ENCODE measurements around the gene CDCA4.

CDCA4 gene

DNA sequence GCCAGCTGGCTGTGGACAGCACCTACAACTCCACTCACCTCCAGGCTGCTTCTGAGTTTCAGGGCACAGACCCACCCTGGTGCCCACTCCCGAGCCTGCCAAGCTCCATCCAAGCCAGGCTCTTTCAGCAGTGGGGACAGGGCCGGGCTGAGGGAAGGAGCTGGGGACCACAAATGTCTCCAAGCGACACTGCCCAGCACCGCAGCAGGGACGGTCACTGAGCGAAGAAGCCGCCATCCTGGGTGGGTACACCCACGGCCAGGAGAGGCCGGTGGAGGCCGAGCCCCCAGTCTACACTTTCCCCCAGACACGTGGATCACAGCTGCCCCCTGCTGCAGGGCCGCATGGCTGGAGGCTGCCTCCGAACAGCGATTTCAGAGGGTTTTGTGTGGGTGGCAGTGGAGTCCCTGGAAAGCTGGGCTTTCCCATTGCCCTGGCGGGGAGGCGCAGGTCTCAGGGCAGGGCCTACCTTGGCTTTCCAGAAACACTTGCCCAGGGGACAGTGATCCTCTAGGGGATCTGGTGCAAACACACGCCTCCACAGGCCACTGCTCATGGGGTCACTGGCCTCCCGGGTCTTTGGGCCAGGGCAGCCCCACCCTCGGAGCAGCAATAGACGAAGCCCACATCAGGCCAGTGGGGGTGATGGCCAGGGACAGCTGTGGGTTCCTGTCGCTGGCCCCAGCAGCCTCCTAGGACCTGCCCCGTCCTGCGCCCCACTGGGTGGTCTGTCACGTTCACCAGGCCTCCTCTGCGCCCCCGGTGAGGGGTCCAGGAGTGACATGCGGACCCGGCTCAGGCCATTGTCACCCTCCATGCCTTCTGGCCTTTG, 45.6 kb upstream of the CDCA4 start:
- Histone ChIP-seq H2AFZ (ENCODE audit: low read length) (no peak overlapping the region), H3K4me2 (ENCODE audit: low read length) (no peak overlapping the region), H3K9ac (ENCODE audit: low read length) (no peak overlapping the region), H3F3A (ENCODE audit: insufficient read depth, low read length) (no peaks in the 10 kb centered on the region), H4K20me1 (ENCODE audit: insufficient read depth, low read length) (no peaks in the 10 kb centered on the region), H3K4me1 (ENCODE audit: insufficient read depth, low read length, severe bottlenecking) (no peaks in the 10 kb centered on the region), H3K36me3 (ENCODE audit: insufficient read depth, low read length) (no peaks in the 10 kb centered on the region), H3K4me3 (ENCODE audit: low read depth, low read length, poor library complexity, severe bottlenecking) (no peak overlapping the region), H3K27ac (ENCODE audit: low read depth, low read length, poor library complexity, severe bottlenecking) (no peak overlapping the region), H3K27me3 (ENCODE audit: insufficient read depth, low read length) (peaks cover 40% of the 10 kb centered on the region), H3K79me2 (ENCODE audit: insufficient read depth, low read length) (no peaks in the 10 kb centered on the region), H3K9me3 (ENCODE audit: low read length) (no peaks in the 10 kb centered on the region), H3K9me2 (ENCODE audit: low read depth, low read length) (no peaks in the 10 kb centered on the region)
- no peak for TF ChIP-seq EZH2 (IDR thresholded peaks at IDR 0.05; ENCODE audit: borderline replicate concordance, low read length)
- TF ChIP-seq CTCF (IDR thresholded peaks at IDR 0.05; ENCODE audit: low read length) = no peak

- Histone ChIP-seq H3F3A (ENCODE audit: insufficient read depth, low read length) (no peaks in the 10 kb centered on the region), H3K9me2 (ENCODE audit: low read depth, low read length) (no peaks in the 10 kb centered on the region), H3K4me3 (ENCODE audit: low read depth, low read length, poor library complexity, severe bottlenecking) (no peak within 1 kb of the TSS), H3K9ac (ENCODE audit: low read length) (no peak within 1 kb of the TSS), H3K4me2 (ENCODE audit: low read length) (no peak within 1 kb of the TSS), H3K4me1 (ENCODE audit: insufficient read depth, low read length, severe bottlenecking) (no peaks in the 10 kb centered on the region), H3K27ac (ENCODE audit: low read depth, low read length, poor library complexity, severe bottlenecking) (no peak within 1 kb of the TSS), H3K9me3 (ENCODE audit: low read length) (no peaks in the 10 kb centered on the region), H3K27me3 (ENCODE audit: insufficient read depth, low read length) (peaks cover 45% of the 10 kb centered on the region), H3K36me3 (ENCODE audit: insufficient read depth, low read length) (no peaks in the 10 kb centered on the region), H2AFZ (ENCODE audit: low read length) (no peak within 1 kb of the TSS), H4K20me1 (ENCODE audit: insufficient read depth, low read length) (no peaks in the 10 kb centered on the region), H3K79me2 (ENCODE audit: insufficient read depth, low read length) (no peaks in the 10 kb centered on the region)
- no peak for TF ChIP-seq CTCF (IDR thresholded peaks at IDR 0.05; ENCODE audit: low read length)
- no peak for TF ChIP-seq EZH2 (IDR thresholded peaks at IDR 0.05; ENCODE audit: borderline replicate concordance, low read length)
Measured at GRCh38 chr14:105065280-105066228, 44.7 kb upstream of the CDCA4 start, which contains the start of gene GPR132. TSS of gene GPR132 (minus strand) at chr14:105065430. CDS start at chr14:105055420, 10,010 bp downstream.

DNA sequence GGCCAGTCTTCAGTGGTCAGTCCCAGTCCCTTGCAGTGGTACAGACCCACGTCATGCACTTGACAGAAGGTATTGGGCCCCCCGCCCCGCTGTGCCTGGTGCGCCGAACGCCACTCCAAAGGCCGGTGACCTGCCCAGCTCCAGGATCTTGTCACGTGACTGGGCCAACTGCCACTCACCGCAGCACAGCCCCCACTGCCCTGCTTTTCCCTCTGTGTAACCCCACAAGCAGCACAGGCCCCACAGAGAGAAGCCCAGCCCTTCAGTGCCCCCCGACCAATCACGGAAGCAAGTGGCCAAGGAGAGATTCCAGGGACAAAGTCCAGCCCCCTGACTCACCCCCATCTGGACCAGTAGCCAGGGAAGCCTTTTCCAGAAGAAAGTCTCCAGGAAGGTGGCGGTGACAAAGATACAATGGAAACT, 43.8 kb upstream of the CDCA4 start:
- no peak overlapping the region for H3K4me3 ChIP-seq (ENCODE audit: low read depth, low read length, poor library complexity, severe bottlenecking)
- H3K4me1 ChIP-seq (ENCODE audit: insufficient read depth, low read length, severe bottlenecking) = no peaks in the 10 kb centered on the region
- peaks cover 46% of the 10 kb centered on the region for H3K27me3 ChIP-seq (ENCODE audit: insufficient read depth, low read length)
- no peaks in the 10 kb centered on the region for H3K79me2 ChIP-seq (ENCODE audit: insufficient read depth, low read length)
- no peak overlapping the region for H2AFZ ChIP-seq (ENCODE audit: low read length)
- no peaks in the 10 kb centered on the region for H3K9me2 ChIP-seq (ENCODE audit: low read depth, low read length)
- no peak overlapping the region for H3K9ac ChIP-seq (ENCODE audit: low read length)
- no peaks in the 10 kb centered on the region for H3K36me3 ChIP-seq (ENCODE audit: insufficient read depth, low read length)
- H4K20me1 ChIP-seq (ENCODE audit: insufficient read depth, low read length) = no peaks in the 10 kb centered on the region
- H3F3A ChIP-seq (ENCODE audit: insufficient read depth, low read length) = no peaks in the 10 kb centered on the region
- no peak overlapping the region for H3K4me2 ChIP-seq (ENCODE audit: low read length)
- H3K9me3 ChIP-seq (ENCODE audit: low read length) = no peaks in the 10 kb centered on the region
- TF ChIP-seq EZH2 (IDR thresholded peaks at IDR 0.05; ENCODE audit: borderline replicate concordance, low read length) (no peak), CTCF (IDR thresholded peaks at IDR 0.05; ENCODE audit: low read length) (no peak)
- H3K27ac ChIP-seq (ENCODE audit: low read depth, low read length, poor library complexity, severe bottlenecking) = no peak overlapping the region
